ENCODE measurements around the gene LMF1. TPM values are rescaled to one million over a fixed set of nuclear protein-coding genes. Genes with fewer than 3 reads are reported as not detected.

Gene LMF1
- total RNA-seq, 1 donor from 2014 or later, result 21.4 TPM

DNA sequence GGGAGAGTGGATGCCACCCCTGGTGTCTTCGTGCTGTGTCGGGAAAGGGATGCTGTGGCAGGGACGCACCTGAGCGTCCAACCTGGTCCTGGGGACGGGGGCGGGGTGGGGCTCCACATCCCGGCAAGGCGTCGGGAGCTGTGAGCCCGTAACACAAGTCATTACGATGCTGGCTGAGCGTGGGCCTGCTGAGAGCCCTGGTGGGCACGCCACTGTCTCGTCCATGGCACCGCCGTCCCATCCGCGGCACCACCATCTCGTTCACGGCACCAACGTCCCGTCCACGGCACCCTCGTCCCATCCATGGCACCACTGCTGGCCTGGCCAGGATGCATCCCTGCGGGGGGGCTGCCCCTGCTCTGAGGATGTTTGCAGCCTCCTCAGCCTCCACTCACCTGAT is 146.2 kb downstream of the LMF1 start:
- no peak for DNase-seq (ENCODE audit: extremely low spot score, unreplicated experiment)
- Mint-ChIP-seq H3K4me1 (ENCODE audit: unreplicated experiment) (peaks cover 8% of the 10 kb centered on the region), H3K27ac (no peak overlapping the region), H3K9me3 (no peaks in the 10 kb centered on the region), H3K27me3 (peaks cover 9% of the 10 kb centered on the region), H3K36me3 (no peaks in the 10 kb centered on the region), H3K4me3 (no peak overlapping the region)
- TF ChIP-seq, protein P1, sequence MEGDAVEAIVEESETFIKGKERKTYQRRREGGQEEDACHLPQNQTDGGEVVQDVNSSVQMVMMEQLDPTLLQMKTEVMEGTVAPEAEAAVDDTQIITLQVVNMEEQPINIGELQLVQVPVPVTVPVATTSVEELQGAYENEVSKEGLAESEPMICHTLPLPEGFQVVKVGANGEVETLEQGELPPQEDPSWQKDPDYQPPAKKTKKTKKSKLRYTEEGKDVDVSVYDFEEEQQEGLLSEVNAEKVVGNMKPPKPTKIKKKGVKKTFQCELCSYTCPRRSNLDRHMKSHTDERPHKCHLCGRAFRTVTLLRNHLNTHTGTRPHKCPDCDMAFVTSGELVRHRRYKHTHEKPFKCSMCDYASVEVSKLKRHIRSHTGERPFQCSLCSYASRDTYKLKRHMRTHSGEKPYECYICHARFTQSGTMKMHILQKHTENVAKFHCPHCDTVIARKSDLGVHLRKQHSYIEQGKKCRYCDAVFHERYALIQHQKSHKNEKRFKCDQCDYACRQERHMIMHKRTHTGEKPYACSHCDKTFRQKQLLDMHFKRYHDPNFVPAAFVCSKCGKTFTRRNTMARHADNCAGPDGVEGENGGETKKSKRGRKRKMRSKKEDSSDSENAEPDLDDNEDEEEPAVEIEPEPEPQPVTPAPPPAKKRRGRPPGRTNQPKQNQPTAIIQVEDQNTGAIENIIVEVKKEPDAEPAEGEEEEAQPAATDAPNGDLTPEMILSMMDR (conservative IDR thresholded peaks at IDR 0.05), result no peak

DNA sequence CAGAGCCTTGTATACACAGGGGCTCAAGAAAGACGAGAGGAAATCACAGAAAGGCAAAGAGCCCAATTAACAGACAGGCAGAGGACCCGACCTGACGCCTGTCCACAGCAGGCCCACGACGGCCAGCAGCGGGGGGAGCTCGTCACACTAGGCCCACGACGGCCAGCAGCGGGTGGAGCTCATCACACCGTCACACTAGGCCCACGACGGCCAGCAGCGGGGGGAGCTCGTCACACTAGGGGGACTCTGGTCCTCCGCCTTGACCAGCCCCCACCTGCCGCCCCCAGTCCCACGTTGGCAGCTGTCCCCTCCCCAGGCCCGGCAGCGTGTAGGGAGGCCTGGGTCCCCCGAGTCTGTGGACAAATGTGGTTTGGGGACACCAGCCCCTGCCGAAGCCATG is 146.6 kb downstream of the LMF1 start:
- TF ChIP-seq, protein P1 (conservative IDR thresholded peaks at IDR 0.05), result no peak
- Mint-ChIP-seq H3K4me1 (ENCODE audit: unreplicated experiment) (peaks cover 8% of the 10 kb centered on the region), H3K27me3 (peaks cover 10% of the 10 kb centered on the region), H3K9me3 (no peaks in the 10 kb centered on the region), H3K27ac (no peak overlapping the region), H3K4me3 (no peak overlapping the region), H3K36me3 (no peaks in the 10 kb centered on the region)
- DNase-seq (ENCODE audit: extremely low spot score, unreplicated experiment), result no peak

GRCh38 chr16:822909-823297 is 147.9 kb downstream of the LMF1 start:
- Mint-ChIP-seq H3K27me3 (peaks cover 10% of the 10 kb centered on the region), H3K36me3 (no peaks in the 10 kb centered on the region), H3K27ac (no peak overlapping the region), H3K9me3 (no peaks in the 10 kb centered on the region), H3K4me3 (no peak overlapping the region), H3K4me1 (ENCODE audit: unreplicated experiment) (peaks cover 8% of the 10 kb centered on the region)
- no peak for DNase-seq (ENCODE audit: extremely low spot score, unreplicated experiment)
- TF ChIP-seq, protein P1 (conservative IDR thresholded peaks at IDR 0.05), result no peak

DNA sequence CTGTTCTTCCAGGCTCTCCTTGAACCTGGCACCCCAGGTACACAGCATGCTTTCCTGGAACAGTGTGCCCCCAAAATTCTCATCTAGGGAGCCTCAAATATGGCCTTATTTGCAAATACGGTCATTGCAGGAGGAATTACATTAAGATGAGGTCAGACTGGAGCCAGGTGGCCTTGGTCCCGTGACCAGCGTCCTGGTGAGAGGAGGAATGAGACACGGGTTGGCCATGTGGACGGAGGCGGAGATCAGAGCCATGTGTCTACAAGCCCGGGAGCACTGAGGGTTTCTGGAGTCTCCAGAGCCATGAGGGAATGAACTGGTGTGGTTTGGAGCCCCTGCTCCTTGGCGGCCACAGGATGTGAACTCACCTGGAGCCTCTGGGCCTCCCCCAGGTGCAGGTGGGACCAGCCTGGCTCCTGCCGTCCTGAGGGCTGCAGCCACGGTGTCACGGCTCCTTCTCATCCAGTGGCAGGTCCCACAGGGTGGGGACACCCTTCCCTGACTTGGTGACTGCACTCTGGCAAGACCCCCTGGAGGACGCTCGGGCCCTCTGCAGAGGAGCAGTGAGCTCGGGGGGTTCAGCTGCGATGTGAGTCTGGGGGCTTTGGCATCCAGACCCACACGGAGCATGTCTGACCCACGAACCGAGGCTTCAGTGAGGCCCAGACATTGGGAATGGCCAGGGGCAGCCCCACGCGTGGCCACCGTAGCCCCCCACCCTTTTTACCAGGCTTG is 148.4 kb downstream of the LMF1 start:
- Mint-ChIP-seq H3K4me3 (no peak overlapping the region), H3K9me3 (no peaks in the 10 kb centered on the region), H3K27ac (no peak overlapping the region), H3K36me3 (no peaks in the 10 kb centered on the region), H3K27me3 (peaks cover 10% of the 10 kb centered on the region), H3K4me1 (ENCODE audit: unreplicated experiment) (peaks cover 8% of the 10 kb centered on the region)
- TF ChIP-seq, protein P1 (conservative IDR thresholded peaks at IDR 0.05), result no peak
- no peak for DNase-seq (ENCODE audit: extremely low spot score, unreplicated experiment)

DNA sequence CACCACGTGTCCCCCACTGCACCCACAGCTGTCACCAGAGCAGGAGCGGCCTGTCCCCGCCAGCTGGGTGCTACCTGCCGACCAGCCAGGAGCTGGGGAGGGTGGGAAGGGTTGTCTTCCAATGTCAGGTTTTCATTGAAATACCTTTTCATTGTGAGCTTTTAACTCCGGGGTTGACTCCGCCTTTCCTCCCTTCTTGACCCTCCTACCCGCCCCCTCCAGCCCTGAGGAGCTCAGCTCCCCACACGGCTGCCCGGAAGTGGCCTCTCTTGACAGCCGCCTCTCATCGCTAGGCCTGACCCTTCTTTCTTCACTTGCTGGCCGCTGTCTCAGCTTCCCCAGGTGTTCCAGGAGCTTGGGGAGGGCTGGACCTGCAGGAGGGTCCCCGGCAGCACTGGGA is 149.0 kb downstream of the LMF1 start:
- TF ChIP-seq, protein P1 (conservative IDR thresholded peaks at IDR 0.05), result no peak
- no peaks in the 10 kb centered on the region for H3K36me3 Mint-ChIP-seq
- DNase-seq (ENCODE audit: extremely low spot score, unreplicated experiment), result no peak
- no peak overlapping the region for H3K4me3 Mint-ChIP-seq
- H3K27me3 Mint-ChIP-seq, result peaks cover 10% of the 10 kb centered on the region
- no peak overlapping the region for H3K27ac Mint-ChIP-seq
- no peaks in the 10 kb centered on the region for H3K9me3 Mint-ChIP-seq
- H3K4me1 Mint-ChIP-seq (ENCODE audit: unreplicated experiment), result peaks cover 8% of the 10 kb centered on the region
